SIG-M5 (cell line): ENCODE data around the gene CPVL.

ENCODE experiments used
- DNase-seq: peaks from one replicate; lab custom pipeline; 2025; lab: John Stamatoyannopoulos, UW

The CPVL gene

DNA sequence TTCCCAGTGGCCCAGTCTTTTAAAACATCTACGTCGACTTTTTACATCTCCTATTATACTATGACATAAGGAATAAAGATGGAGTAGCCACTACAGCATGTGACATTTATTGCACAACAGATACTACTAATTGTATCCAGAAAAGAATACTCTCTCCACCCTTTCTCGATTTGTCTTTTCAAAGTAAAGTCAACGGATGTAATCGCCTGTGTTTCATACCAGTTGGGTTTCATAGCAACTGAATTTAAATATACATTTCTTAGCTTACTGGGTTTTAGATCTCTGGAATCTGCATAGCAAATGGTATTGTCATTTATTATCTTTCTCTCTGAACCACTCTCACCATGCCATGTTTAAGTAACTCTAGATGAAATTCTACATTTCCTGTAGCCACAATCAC lies 101.8 kb downstream of the CPVL start:
- DNase-seq, result no peak

DNA sequence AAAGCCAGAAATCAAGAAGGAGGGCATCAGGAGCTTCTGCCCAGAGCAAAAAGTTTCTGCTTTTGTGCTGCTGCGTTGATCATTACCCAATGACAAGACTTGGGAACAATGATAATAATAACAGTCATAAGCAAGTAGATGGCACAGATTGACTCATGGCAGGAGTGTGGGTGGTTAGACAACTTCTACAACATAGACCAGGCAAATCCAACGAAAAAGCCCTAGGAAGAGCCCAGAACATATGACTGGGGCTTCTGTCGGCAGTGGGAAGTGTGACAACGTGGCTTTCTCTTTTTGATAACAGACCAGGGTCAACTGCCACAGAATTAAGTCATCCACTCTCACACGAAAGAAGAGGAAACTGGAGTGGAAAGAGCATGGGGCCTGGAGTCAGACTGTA lies 102.8 kb downstream of the CPVL start:
- no peak for DNase-seq

DNA sequence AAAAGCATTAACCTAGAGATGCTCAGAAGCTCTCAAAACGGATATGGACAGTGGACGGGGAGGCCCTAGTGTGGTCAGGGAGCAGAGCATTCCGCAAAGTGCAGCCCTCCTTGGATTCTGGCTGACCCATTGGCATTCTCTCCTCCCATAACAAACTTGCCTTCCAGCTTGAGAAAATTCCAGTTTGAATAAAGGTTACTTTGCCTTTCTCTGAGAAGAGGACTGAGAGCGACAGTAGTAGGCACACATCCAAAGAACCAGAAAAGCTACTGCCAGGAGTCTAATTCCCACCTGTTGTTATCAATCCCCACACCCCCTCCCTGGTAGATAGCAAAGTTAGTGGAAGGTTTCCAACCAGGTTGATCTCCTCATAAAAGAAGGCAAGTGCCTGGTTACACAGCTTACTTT lies 103.5 kb downstream of the CPVL start:
- DNase-seq, result no peak

DNA sequence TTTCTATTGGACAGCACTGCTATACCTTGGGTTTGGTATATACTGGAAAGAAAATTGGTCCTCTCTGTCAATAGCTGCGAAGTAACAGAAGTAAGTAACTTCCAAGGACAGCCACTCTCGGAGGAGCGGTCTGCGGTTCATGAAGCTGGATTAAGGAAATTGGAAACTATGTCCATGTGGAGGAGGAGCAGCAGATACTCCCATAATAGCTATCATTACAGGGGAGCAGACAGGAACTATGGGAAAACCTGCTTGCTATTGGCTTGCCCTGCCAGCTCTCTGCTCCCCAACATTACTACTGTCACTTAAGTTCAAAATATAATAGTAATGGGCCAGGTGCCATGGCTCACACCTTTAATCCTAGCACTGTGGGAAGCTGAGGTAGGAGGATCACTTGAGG lies 104.3 kb downstream of the CPVL start:
- no peak for DNase-seq

GRCh38 chr7:29040579-29040925 lies 105.8 kb downstream of the CPVL start:
- DNase-seq, result no peak

DNA sequence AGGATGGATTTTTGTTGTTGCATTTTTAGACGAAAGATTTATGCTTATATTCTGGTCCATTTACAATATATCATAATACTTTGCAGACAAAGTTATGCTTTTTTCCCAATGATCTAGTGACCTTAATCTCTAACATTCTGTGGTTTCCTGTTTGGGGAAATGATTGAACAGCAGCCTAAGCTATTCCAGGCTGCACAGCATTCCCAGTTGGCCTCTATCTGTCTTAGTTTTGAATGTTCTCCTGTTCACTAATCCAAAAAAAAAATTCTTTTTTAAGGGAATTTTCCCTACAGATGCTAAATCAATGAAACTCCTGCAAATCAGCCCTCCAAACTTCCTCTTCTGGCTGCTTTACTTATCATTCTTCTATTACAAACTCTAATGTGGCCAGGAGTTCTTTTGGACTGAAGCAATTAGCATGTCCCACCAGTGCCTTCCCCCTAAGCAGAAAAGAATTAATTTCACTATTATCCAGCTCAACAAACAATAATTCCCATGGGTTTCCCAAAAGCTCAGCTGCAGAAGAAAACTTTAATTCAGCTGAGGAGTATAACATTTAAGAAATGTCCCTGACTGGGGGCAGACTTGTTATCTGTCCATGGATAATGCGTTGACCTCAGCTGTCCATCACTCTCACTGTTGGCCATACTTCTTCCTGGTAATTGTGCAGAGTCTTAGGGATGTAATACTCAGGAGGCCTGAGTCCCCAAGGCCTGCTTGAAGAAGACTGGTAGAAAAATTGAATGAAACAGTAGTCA lies 106.3 kb downstream of the CPVL start:
- DNase-seq, result no peak

DNA sequence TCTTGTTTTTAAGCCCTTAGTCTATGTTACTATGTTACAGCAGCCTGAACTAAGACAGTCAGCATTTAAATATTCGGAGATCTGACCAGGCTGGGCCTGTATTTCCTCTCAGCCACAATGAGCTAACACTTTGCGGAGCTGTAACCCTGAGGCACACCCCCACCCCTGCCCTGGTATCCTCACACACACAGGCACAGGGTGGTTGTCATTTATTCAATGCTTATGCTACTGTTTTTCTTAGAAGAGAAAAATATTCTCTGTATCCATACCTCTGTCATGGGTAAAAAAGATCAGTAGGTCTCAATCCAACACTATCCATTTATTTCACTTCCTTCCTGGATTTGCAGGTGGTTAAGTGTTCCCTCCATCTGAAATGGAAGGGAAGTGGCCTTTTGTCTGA lies 107.9 kb downstream of the CPVL start:
- no peak for DNase-seq

GRCh38 chr7:29035044-29035740 lies 111.1 kb downstream of the CPVL start:
- no peak for DNase-seq

DNA sequence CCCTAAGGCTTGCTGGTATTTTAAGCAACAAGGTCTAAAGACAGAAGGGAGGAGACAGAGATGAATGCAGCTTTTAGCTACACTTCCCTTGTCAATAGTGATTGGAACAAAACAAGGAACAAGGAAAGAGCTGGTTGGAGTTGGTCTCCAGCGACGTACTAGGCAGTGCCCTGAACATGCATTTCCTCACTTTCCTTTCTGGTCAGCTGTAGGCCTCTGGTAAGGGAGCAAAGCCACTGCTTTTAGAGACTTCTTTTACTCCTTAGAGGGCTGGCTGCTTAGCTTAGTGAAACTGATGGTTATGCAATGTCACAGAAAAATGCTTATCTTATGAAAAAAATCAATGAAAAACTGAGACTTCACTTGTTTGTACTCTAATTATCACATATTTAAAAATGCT lies 112.8 kb downstream of the CPVL start:
- no peak for DNase-seq

DNA sequence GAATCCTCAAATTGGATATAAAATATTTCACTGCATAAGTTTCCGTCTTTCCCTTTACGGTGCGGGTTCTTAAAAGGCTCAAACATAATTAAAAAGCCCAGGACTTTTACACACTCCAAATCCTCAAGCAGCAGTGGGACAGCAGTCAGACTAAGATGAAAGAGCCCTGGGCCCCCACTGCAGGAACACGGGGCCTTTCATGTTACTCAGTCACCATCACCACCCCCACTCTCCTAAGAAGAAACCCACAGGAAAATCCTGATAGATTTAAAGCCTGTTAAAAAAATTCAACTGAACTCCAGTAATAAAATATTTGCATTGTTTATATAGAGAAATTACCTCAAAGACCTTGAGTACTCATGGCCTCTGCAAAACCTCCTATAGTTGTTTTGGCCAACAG lies 114.2 kb downstream of the CPVL start:
- DNase-seq, result no peak

DNA sequence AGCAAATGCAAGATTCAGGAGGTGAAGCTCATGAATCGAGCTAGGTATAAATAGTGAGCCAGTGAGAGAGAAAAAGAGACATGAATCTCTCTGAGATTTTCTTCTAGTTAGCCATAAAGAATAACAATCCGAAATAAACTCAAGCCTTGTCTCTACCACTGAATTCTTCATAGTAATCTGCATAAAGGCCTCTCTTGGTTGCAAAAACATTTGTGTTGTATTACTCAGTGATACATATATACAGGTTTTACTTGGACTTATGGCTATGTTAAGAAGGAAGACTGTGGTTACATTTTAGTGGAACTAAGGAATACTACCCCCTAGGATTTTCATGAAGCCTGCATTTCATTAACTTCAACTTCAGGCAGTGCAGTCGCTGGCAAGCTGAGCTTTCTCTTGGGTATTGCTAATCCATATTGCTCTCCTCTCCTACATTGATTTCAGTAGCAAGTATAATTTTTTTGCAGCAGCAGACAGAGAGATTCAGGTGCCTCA lies 115.5 kb downstream of the CPVL start:
- DNase-seq, result no peak

GRCh38 chr7:29022291-29022988 lies 123.9 kb downstream of the CPVL start:
- DNase-seq, result no peak

DNA sequence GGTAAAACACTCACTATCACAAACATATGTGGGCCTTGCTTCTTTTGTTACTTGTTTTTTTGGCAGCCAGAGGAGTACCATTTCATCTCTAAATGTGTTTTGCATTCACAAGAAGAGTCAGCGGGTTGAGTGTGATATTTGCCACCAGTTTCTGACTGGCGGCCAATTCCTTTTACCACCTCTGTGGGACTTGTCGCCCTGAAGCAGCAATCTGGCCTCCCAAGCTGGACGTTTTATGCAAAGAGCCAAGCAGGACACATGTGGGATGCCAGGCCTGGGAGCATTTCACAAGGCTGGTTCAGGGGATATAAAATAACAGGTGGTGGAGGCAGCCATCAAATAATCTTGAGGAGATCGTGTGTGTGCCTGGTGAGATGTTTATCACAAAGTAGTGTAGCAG lies 126.4 kb downstream of the CPVL start:
- DNase-seq, result no peak

DNA sequence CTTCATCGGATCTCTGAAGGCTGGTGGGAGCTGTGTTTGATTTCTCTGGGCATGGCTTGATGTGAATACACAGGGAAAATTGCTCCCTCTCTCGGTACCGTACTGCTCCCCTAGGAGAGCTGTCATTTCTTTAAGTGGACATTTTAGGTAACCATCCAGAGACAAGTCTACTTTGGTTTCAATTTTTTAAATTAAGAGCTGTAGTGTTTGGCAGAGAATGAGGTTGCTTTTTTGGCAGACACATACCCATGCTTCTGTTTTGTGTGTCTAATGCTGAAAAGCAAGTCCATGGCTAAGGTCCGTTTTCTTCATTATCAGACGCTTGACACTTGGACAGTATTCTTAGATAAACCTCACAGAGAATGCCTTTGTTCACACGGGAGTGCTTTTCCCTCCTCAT lies 127.0 kb downstream of the CPVL start:
- DNase-seq, result no peak

GRCh38 chr7:29017713-29018112 lies 128.6 kb downstream of the CPVL start:
- no peak for DNase-seq

- no peak for DNase-seq
Measured at GRCh38 chr7:29014725-29015124, 131.6 kb downstream of the CPVL start.

- DNase-seq, result no peak
Measured at GRCh38 chr7:29013931-29014330, 132.4 kb downstream of the CPVL start.

DNA sequence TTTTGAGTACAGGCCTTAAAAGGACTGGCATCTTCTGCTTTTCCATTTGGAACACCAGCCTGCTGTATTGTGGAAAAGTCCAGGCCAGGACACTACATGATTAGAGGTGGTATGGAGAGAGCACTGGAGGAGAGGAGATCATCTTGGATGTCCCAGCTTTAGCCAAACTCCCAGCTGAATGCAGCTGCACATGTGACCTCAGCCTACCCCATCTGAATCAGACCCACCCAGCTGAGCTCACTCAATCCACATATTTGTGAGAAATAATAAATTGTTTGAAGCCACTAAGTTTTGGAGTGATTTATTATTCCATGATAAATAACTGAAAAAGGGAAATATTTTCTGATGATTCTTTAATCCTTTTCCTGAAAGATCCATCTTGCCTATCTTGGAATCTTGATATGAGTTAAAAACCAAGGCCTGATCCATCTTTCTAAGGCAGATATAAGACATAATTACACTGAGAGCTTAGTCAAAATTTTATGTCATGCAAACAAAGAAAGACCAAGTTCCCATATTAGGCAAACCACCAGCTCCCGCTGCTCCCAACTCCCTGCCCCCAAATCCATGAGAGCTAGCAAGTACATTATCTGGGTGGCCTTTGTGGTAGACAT lies 133.1 kb downstream of the CPVL start:
- no peak for DNase-seq

GRCh38 chr7:29009947-29010346 lies 136.4 kb downstream of the CPVL start:
- no peak for DNase-seq

GRCh38 chr7:29008590-29008989 lies 137.7 kb downstream of the CPVL start:
- no peak for DNase-seq

DNA sequence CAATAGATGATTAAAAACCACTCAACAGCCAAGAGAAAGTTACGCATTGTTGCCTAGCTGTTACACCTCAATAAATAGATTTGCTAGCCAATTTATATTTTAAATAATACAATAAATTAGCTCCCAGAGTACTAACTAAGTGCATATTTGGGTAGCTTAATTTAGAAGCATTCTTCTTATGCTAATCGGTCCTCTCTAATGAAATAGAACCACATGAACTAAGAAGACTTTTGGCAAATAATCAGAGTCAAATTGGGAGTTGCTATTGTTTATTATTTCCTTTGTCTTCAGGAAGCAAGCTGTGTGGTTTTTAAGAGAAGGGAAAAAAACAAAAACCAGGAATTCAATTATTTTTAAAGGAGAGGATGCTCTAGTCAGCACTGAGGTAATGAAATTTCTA lies 139.2 kb downstream of the CPVL start:
- DNase-seq, result no peak

- no peak for DNase-seq
Measured at GRCh38 chr7:29005829-29006228, 140.5 kb downstream of the CPVL start.

DNA sequence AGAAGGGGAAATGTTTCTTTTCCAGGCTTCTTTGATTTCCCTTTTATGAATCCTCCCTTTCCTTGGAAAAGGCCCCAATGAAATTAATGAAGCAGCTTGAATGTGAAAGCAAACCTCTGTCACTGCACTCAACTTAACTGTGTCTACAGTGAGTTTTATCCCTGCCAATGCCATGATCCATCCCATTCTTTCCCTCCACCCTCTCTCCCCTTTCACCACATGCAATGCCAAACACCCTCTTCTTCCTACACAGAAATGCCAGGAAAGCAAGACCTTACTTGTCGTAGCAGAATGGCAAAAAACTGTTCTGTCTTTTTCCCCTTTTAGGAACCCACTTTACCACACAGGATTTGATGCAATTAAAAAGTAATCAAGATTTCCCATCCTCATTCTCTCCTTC lies 140.9 kb downstream of the CPVL start:
- DNase-seq, result no peak
